K562 treated with DMSO at 1 percent for 4 hours (cell line): ENCODE data around the gene SOD1. TPM values are rescaled to one million over a fixed set of nuclear protein-coding genes. Genes with fewer than 3 reads are reported as not detected.

Experiments used
- total RNA-seq: library from RNA; unstranded; fragments of 300-600 nt; gene quantifications from 2 replicates; pipeline ENCODE4 v1.2.3, GENCODE V29; 2022; ENCODE audit not compliant: insufficient read depth

The SOD1 gene
- total RNA-seq = 310 and 350 TPM in 2 replicates

DNA sequence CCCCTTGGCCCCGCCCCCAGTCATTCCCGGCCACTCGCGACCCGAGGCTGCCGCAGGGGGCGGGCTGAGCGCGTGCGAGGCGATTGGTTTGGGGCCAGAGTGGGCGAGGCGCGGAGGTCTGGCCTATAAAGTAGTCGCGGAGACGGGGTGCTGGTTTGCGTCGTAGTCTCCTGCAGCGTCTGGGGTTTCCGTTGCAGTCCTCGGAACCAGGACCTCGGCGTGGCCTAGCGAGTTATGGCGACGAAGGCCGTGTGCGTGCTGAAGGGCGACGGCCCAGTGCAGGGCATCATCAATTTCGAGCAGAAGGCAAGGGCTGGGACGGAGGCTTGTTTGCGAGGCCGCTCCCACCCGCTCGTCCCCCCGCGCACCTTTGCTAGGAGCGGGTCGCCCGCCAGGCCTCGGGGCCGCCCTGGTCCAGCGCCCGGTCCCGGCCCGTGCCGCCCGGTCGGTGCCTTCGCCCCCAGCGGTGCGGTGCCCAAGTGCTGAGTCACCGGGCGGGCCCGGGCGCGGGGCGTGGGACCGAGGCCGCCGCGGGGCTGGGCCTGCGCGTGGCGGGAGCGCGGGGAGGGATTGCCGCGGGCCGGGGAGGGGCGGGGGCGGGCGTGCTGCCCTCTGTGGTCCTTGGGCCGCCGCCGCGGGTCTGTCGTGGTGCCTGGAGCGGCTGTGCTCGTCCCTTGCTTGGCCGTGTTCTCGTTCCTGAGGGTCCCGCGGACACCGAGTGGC, at the start of gene SOD1:
SOD1 (plus strand) TSS at position 158 of the 723 bp plus-strand sequence; CDS start at position 235, 77 bp downstream.

Other genes with a start within 250 kb of the SOD1 start
- gene SCAF4, start 72.4 kb downstream of the SOD1 start, total RNA-seq = 20.1 and 25.6 TPM in 2 replicates
- not detected in 2 replicates for gene HUNK, start 213.3 kb downstream of the SOD1 start, total RNA-seq